Right lobe of liver (tissue), 4 donors: ENCODE results near the gene GPALPP1.

Experiments used
- CTCF ChIP-seq, 4 donors: fragments of 200-600 bp in 3 of 4; fragments of 450-650 bp in 1 of 4; IDR thresholded peaks; one replicate each; pipeline versions ENCODE4 v1.5.1 to v1.8.0; 2016 to 2022; ENCODE audit warnings: antibody characterized with exemption in 4 of 4, mild to moderate bottlenecking in 2 of 4
- POLR2A ChIP-seq: fragments of 450-650 bp; IDR thresholded peaks from one replicate; pipeline ENCODE4 v1.6.1; 2017; ENCODE audit warnings: antibody characterized with exemption, mild to moderate bottlenecking
- donor health status: DM: no; HTN: no; CAD: no.
- donor health status: DM: no; HTN: no; CAD: no.
- donor health status: DM: no; HTN: yes; CAD: no.

GRCh38 chr13:45040173-45040572 lies 50.8 kb downstream of the GPALPP1 start:
- TF ChIP-seq CTCF (IDR thresholded peaks at IDR 0.05) (no peak), POLR2A (no peak)
